ENCODE data around the gene MMP25. TPM values are rescaled to one million over a fixed set of nuclear protein-coding genes. Genes with fewer than 3 reads are reported as not detected.
A peak's percentile ranks its signal among the peaks of the same experiment; 100 is the strongest.

Gene MMP25
- total and polyA plus RNA-seq, 10 of the 15 experiments (the other 5 are each of a cell fraction or from before 2014, with no cell fraction given), result 0.03 to 0.36 (median 0.13) TPM; not detected in 1

GRCh38 chr16:3074860-3075522 is 28.6 kb downstream of the MMP25 start:
- intact Hi-C loops (cut with micrococcal nuclease; ENCODE audit: unreplicated experiment), result no loop called here
- Histone ChIP-seq H3K36me3 (ENCODE audit: control insufficient read depth in 2 of 2, insufficient read depth in 2 of 2, low read length in 1 of 2) (no peaks in the 10 kb centered on the region), H3K27ac (ENCODE audit: control insufficient read depth, insufficient read depth) (peak overlapping the region; percentile 77), H3K9me3 (replicated peaks; ENCODE audit: control insufficient read depth, insufficient read depth, low read length) (peaks cover 6% of the 10 kb centered on the region), H3K4me1 (ENCODE audit: control insufficient read depth, insufficient read depth, low read length) (peaks cover 45% of the 10 kb centered on the region), H3K79me2 (ENCODE audit: control insufficient read depth, insufficient read depth, low read length) (no peaks in the 10 kb centered on the region), H3K4me3 (peak overlapping the region; percentile 55), H3K9ac (ENCODE audit: control insufficient read depth, insufficient read depth, low read length) (peak overlapping the region; percentile 49), H3K4me2 (ENCODE audit: control insufficient read depth, insufficient read depth) (peak overlapping the region; percentile 72), H3K27me3 (replicated peaks in 1 of 2; ENCODE audit: control insufficient read depth in 2 of 2, insufficient read depth in 2 of 2, low read length in 1 of 2) (no peaks in the 10 kb centered on the region), H4K20me1 (ENCODE audit: control insufficient read depth, insufficient read depth) (no peaks in the 10 kb centered on the region), H2AFZ (ENCODE audit: control insufficient read depth, low read depth, low read length) (peak overlapping the region; percentile 43)
- TSS peak; percentile 98 for BruUV-seq (replicated peaks)
- RAD21 ChIA-PET (ENCODE audit: unreplicated experiment), result interaction anchor here (0.8 to 3.5 kb wide), 7 partner anchors 8 to 60 kb away, joined by 3 to 14 read pairs (median 4); partner anchors contain the start of gene IL32
- SMC1A ChIA-PET (ENCODE audit: uncharacterized antibody, unreplicated experiment), result interaction anchor here (1.1 to 6.1 kb wide), 4 partner anchors 10 to 57 kb away, joined by 4 to 52 read pairs (median 6); partner anchors contain the start of gene IL32
- POLR2A ChIA-PET, result interaction anchor here (0.5 to 4.4 kb wide), 11 partner anchors 9 to 109 kb away, joined by 3 to 38 read pairs (median 4); partner anchors contain the start of genes IL32 and ZNF213
- FAIRE-seq (peak; percentile 56), DNase-seq (ENCODE audit: low read depth, low spot score) (peak; percentile 69), ATAC-seq (peak; percentile 88)
- 0% methylated on average over 7 of the region's 9 CpGs for WGBS (ENCODE audit: insufficient coverage, insufficient replicate concordance, low lambda C conversion rate, missing lambda C conversion rate)
- CTCF ChIA-PET, result interaction anchor here (0.6 to 6.0 kb wide), 11 partner anchors 10 to 54 kb away, joined by 3 to 42 read pairs (median 5); partner anchors contain the start of gene IL32
- in situ Hi-C loops (cut with MboI), result no loop called here
- TF ChIP-seq HDAC2 (IDR thresholded peaks at IDR 0.05) (no peak), CREB1 (IDR thresholded peaks at IDR 0.05; ENCODE audit: low read depth) (0 out of 2 replicates have a peak, but pooled peaks have one; percentile 32), NFIC (IDR thresholded peaks at IDR 0.05; ENCODE audit: low read depth, low read length) (peak; percentile 33; the same call in 1 of the 2 replicates), SUZ12 (IDR thresholded peaks at IDR 0.05; ENCODE audit: unreplicated experiment) (no peak), ELK1 (IDR thresholded peaks at IDR 0.05; ENCODE audit: low read depth, low read length) (no peak), PAX5 (IDR thresholded peaks at IDR 0.05; ENCODE audit: borderline replicate concordance, low read depth, low read length) (peak; percentile 76; the same call in 1 of the 2 replicates), CTCF (IDR thresholded peaks at IDR 0.05 in 2 of 3, conservative IDR thresholded peaks at IDR 0.05 in 1 of 3; ENCODE audit: control insufficient read depth in 2 of 3, extremely low read depth in 1 of 3, insufficient read depth in 1 of 3, low read depth in 3 of 3, low read length in 3 of 3) (no peak), NR2C1 (IDR thresholded peaks at IDR 0.05) (no peak), FOS (IDR thresholded peaks at IDR 0.05; ENCODE audit: borderline replicate concordance, extremely low read depth, insufficient read length) (no peak), MTA3 (IDR thresholded peaks at IDR 0.05; ENCODE audit: borderline replicate concordance, low read length) (no peak), RBBP5 (conservative IDR thresholded peaks at IDR 0.05) (no peak), IRF5 (IDR thresholded peaks at IDR 0.05; ENCODE audit: borderline replicate concordance) (no peak), RUNX3 (IDR thresholded peaks at IDR 0.05; ENCODE audit: low read length) (peak; percentile 95), PBX3 (IDR thresholded peaks at IDR 0.05; ENCODE audit: insufficient replicate concordance, low read depth, low read length) (no peak), BMI1 (IDR thresholded peaks at IDR 0.05; ENCODE audit: borderline replicate concordance) (no peak), TARDBP (IDR thresholded peaks at IDR 0.05; ENCODE audit: borderline replicate concordance) (no peak; the same call in 1 of the 2 replicates), JUND (IDR thresholded peaks at IDR 0.05; ENCODE audit: low read depth, low read length) (no peak), IKZF2 (IDR thresholded peaks at IDR 0.05) (peak in 1 of 2 experiments; percentile 22; a peak in 2 of 4 replicates), ZBED1 (IDR thresholded peaks at IDR 0.05; ENCODE audit: borderline replicate concordance) (no peak; the same call in 1 of the 2 replicates)
